Measurements from ENCODE around the gene LRMDA.

DNA sequence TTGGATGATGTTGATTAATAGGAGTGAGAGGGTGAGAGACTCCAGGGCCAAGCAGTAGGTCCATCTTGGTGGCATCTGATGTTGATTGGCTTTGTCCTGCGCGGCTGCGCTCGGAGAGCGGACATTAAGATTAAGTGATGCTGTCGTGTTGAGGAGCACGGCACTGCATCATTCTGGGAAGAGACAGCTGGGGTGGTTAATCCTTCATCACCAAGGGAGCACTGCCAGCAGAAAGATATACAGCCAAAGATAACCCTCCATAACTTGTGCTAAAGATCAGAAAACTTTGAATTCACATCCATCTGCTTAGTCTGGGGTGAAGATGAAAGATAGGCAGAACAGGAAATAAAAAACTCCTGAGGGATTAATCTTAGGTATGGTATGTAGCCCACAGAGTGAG is 208.3 kb downstream of the LRMDA start:
- TF ChIP-seq POLR2A (IDR thresholded peaks at IDR 0.05; ENCODE audit: control extremely low read depth in 1 of 2, low read depth in 2 of 2, low read length in 2 of 2) (no peak), ZNF274 (IDR thresholded peaks at IDR 0.05; ENCODE audit: borderline replicate concordance, extremely low read depth, low read length) (no peak), EZH2 (IDR thresholded peaks at IDR 0.05; ENCODE audit: low read depth, low read length, severe bottlenecking) (no peak), SIX5 (IDR thresholded peaks at IDR 0.05; ENCODE audit: low read depth, low read length) (no peak), GABPA (IDR thresholded peaks at IDR 0.05; ENCODE audit: borderline replicate concordance, insufficient read depth, low read length) (no peak), RAD21 (IDR thresholded peaks at IDR 0.05 in 1 of 2, conservative IDR thresholded peaks at IDR 0.05 in 1 of 2; ENCODE audit: low read depth in 2 of 2, low read length in 2 of 2) (no peak), SP2 (IDR thresholded peaks at IDR 0.05; ENCODE audit: low read length) (no peak)
- TF ChIP-seq, protein P1, sequence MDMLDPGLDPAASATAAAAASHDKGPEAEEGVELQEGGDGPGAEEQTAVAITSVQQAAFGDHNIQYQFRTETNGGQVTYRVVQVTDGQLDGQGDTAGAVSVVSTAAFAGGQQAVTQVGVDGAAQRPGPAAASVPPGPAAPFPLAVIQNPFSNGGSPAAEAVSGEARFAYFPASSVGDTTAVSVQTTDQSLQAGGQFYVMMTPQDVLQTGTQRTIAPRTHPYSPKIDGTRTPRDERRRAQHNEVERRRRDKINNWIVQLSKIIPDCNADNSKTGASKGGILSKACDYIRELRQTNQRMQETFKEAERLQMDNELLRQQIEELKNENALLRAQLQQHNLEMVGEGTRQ (IDR thresholded peaks at IDR 0.05; ENCODE audit: low read length): no peak
- TF ChIP-seq, protein P2, sequence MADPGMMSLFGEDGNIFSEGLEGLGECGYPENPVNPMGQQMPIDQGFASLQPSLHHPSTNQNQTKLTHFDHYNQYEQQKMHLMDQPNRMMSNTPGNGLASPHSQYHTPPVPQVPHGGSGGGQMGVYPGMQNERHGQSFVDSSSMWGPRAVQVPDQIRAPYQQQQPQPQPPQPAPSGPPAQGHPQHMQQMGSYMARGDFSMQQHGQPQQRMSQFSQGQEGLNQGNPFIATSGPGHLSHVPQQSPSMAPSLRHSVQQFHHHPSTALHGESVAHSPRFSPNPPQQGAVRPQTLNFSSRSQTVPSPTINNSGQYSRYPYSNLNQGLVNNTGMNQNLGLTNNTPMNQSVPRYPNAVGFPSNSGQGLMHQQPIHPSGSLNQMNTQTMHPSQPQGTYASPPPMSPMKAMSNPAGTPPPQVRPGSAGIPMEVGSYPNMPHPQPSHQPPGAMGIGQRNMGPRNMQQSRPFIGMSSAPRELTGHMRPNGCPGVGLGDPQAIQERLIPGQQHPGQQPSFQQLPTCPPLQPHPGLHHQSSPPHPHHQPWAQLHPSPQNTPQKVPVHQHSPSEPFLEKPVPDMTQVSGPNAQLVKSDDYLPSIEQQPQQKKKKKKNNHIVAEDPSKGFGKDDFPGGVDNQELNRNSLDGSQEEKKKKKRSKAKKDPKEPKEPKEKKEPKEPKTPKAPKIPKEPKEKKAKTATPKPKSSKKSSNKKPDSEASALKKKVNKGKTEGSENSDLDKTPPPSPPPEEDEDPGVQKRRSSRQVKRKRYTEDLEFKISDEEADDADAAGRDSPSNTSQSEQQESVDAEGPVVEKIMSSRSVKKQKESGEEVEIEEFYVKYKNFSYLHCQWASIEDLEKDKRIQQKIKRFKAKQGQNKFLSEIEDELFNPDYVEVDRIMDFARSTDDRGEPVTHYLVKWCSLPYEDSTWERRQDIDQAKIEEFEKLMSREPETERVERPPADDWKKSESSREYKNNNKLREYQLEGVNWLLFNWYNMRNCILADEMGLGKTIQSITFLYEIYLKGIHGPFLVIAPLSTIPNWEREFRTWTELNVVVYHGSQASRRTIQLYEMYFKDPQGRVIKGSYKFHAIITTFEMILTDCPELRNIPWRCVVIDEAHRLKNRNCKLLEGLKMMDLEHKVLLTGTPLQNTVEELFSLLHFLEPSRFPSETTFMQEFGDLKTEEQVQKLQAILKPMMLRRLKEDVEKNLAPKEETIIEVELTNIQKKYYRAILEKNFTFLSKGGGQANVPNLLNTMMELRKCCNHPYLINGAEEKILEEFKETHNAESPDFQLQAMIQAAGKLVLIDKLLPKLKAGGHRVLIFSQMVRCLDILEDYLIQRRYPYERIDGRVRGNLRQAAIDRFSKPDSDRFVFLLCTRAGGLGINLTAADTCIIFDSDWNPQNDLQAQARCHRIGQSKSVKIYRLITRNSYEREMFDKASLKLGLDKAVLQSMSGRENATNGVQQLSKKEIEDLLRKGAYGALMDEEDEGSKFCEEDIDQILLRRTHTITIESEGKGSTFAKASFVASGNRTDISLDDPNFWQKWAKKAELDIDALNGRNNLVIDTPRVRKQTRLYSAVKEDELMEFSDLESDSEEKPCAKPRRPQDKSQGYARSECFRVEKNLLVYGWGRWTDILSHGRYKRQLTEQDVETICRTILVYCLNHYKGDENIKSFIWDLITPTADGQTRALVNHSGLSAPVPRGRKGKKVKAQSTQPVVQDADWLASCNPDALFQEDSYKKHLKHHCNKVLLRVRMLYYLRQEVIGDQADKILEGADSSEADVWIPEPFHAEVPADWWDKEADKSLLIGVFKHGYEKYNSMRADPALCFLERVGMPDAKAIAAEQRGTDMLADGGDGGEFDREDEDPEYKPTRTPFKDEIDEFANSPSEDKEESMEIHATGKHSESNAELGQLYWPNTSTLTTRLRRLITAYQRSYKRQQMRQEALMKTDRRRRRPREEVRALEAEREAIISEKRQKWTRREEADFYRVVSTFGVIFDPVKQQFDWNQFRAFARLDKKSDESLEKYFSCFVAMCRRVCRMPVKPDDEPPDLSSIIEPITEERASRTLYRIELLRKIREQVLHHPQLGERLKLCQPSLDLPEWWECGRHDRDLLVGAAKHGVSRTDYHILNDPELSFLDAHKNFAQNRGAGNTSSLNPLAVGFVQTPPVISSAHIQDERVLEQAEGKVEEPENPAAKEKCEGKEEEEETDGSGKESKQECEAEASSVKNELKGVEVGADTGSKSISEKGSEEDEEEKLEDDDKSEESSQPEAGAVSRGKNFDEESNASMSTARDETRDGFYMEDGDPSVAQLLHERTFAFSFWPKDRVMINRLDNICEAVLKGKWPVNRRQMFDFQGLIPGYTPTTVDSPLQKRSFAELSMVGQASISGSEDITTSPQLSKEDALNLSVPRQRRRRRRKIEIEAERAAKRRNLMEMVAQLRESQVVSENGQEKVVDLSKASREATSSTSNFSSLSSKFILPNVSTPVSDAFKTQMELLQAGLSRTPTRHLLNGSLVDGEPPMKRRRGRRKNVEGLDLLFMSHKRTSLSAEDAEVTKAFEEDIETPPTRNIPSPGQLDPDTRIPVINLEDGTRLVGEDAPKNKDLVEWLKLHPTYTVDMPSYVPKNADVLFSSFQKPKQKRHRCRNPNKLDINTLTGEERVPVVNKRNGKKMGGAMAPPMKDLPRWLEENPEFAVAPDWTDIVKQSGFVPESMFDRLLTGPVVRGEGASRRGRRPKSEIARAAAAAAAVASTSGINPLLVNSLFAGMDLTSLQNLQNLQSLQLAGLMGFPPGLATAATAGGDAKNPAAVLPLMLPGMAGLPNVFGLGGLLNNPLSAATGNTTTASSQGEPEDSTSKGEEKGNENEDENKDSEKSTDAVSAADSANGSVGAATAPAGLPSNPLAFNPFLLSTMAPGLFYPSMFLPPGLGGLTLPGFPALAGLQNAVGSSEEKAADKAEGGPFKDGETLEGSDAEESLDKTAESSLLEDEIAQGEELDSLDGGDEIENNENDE (IDR thresholded peaks at IDR 0.05; ENCODE audit: insufficient replicate concordance, low read length): no peak
- TF ChIP-seq, protein P3, sequence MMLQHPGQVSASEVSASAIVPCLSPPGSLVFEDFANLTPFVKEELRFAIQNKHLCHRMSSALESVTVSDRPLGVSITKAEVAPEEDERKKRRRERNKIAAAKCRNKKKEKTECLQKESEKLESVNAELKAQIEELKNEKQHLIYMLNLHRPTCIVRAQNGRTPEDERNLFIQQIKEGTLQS (IDR thresholded peaks at IDR 0.05; ENCODE audit: insufficient read depth, low read depth, low read length): no peak
